ENCODE results near the gene SPN.

DNA sequence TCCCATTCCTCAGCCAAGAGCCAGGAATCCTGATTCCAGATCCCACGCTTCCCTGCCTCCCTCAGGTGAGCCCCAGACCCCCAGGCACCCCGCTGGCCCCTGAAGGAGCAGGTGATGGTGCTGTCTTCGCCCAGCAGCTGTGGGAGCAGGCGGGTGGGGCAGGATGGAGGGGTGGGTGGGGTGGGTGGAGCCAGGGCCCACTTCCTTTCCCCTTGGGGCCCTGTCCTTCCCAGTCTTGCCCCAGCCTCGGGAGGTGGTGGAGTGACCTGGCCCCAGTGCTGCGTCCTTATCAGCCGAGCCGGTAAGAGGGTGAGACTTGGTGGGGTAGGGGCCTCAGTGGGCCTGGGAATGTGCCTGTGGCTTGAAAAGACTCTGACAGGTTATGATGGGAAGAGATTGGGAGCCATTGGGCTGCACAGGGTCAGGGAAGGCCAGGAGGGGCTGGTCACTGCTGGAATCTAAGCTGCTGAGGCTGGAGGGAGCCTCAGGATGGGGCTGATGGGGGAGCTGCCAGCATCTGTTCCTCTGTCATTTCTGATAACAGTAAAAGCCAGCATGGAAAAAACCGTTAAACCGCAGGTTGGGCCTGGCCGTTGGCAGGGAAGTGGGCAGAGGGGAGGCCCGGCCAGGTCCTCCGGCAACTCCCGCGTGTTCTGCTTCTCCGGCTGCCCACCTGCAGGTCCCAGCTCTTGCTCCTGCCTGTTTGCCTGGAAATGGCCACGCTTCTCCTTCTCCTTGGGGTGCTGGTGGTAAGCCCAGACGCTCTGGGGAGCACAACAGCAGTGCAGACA is at the start of gene SPN:
- TF ChIP-seq, protein P1, sequence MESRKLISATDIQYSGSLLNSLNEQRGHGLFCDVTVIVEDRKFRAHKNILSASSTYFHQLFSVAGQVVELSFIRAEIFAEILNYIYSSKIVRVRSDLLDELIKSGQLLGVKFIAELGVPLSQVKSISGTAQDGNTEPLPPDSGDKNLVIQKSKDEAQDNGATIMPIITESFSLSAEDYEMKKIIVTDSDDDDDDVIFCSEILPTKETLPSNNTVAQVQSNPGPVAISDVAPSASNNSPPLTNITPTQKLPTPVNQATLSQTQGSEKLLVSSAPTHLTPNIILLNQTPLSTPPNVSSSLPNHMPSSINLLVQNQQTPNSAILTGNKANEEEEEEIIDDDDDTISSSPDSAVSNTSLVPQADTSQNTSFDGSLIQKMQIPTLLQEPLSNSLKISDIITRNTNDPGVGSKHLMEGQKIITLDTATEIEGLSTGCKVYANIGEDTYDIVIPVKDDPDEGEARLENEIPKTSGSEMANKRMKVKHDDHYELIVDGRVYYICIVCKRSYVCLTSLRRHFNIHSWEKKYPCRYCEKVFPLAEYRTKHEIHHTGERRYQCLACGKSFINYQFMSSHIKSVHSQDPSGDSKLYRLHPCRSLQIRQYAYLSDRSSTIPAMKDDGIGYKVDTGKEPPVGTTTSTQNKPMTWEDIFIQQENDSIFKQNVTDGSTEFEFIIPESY (IDR thresholded peaks at IDR 0.05; ENCODE audit: extremely low read depth, insufficient replicate concordance, low read length): no peak
- TF ChIP-seq, protein P2, sequence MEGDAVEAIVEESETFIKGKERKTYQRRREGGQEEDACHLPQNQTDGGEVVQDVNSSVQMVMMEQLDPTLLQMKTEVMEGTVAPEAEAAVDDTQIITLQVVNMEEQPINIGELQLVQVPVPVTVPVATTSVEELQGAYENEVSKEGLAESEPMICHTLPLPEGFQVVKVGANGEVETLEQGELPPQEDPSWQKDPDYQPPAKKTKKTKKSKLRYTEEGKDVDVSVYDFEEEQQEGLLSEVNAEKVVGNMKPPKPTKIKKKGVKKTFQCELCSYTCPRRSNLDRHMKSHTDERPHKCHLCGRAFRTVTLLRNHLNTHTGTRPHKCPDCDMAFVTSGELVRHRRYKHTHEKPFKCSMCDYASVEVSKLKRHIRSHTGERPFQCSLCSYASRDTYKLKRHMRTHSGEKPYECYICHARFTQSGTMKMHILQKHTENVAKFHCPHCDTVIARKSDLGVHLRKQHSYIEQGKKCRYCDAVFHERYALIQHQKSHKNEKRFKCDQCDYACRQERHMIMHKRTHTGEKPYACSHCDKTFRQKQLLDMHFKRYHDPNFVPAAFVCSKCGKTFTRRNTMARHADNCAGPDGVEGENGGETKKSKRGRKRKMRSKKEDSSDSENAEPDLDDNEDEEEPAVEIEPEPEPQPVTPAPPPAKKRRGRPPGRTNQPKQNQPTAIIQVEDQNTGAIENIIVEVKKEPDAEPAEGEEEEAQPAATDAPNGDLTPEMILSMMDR (IDR thresholded peaks at IDR 0.05 in 2 of 3, conservative IDR thresholded peaks at IDR 0.05 in 1 of 3; ENCODE audit: borderline replicate concordance in 1 of 3, insufficient read depth in 1 of 3, low read depth in 2 of 3, low read length in 2 of 3): no peak
- TF ChIP-seq, protein P3, sequence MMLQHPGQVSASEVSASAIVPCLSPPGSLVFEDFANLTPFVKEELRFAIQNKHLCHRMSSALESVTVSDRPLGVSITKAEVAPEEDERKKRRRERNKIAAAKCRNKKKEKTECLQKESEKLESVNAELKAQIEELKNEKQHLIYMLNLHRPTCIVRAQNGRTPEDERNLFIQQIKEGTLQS (IDR thresholded peaks at IDR 0.05): no peak
- TF ChIP-seq EZH2phosphoT487 (IDR thresholded peaks at IDR 0.05; ENCODE audit: borderline replicate concordance) (no peak), TCF7L2 (IDR thresholded peaks at IDR 0.05; ENCODE audit: borderline replicate concordance, extremely low read depth, insufficient read depth, insufficient read length) (no peak), YY1 (IDR thresholded peaks at IDR 0.05; ENCODE audit: extremely low read depth, insufficient replicate concordance, low read depth, low read length) (no peak)
